ENCODE measurements around the gene SYT1.

DNA sequence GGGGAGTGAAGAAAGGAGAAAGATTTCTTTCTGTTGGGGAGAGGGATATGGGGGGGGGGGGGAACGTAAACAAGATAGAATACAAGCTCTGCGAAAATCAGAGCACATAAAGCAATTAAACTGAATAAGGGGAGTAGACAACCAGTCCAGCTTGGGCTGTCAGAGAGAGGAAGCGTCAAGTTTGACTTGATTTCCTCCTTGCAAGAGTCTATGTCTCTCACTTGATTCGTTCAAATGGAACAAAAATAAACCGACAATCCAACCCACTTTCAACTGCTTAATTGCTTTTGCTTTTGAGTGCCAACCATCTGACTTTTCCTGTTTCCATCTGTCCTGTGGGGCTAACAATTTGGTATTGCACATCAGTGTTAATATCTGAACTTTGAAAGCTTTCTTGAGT is 942 bp downstream of the SYT1 start:
- TF ChIP-seq, protein P1, sequence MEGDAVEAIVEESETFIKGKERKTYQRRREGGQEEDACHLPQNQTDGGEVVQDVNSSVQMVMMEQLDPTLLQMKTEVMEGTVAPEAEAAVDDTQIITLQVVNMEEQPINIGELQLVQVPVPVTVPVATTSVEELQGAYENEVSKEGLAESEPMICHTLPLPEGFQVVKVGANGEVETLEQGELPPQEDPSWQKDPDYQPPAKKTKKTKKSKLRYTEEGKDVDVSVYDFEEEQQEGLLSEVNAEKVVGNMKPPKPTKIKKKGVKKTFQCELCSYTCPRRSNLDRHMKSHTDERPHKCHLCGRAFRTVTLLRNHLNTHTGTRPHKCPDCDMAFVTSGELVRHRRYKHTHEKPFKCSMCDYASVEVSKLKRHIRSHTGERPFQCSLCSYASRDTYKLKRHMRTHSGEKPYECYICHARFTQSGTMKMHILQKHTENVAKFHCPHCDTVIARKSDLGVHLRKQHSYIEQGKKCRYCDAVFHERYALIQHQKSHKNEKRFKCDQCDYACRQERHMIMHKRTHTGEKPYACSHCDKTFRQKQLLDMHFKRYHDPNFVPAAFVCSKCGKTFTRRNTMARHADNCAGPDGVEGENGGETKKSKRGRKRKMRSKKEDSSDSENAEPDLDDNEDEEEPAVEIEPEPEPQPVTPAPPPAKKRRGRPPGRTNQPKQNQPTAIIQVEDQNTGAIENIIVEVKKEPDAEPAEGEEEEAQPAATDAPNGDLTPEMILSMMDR (IDR thresholded peaks at IDR 0.05; ENCODE audit: insufficient read depth, low read length, poor library complexity, severe bottlenecking) = no peak
- TF ChIP-seq EZH2phosphoT487 (conservative IDR thresholded peaks at IDR 0.05; ENCODE audit: low read length) = no peak
